Ascending aorta (tissue), 1 donor: ENCODE data around the gene FNIP1. TPM values are rescaled to one million over a fixed set of nuclear protein-coding genes. Genes with fewer than 3 reads are reported as not detected.

ENCODE experiments used
- total RNA-seq: library from RNA; depleted of rRNA; stranded (reverse); fragments of >200 nt; gene quantifications from one replicate; pipeline ENCODE4 v1.1.0, GENCODE V29; 2016

FNIP1 gene
- total RNA-seq, 1 donor from 2014 or later, result 20.5 TPM

Other genes with a start within 250 kb of the FNIP1 start
- gene RAPGEF6, start 161.8 kb downstream of the FNIP1 start, total RNA-seq, result 22.9 TPM
- gene MEIKIN, start 148.6 kb upstream of the FNIP1 start, total RNA-seq, result not detected
- gene ACSL6, start 214.6 kb upstream of the FNIP1 start, total RNA-seq, result 7.6 TPM